Raji (cell line): ENCODE results near the gene ARMC6.

Source experiments
- POLR2A ChIP-seq: IDR thresholded peaks from 2 replicates; pipeline ENCODE4 v1.6.1; 2011; ENCODE audit warnings: low read depth, low read length, control low read depth; ENCODE audit not compliant: insufficient read depth

The ARMC6 gene

DNA sequence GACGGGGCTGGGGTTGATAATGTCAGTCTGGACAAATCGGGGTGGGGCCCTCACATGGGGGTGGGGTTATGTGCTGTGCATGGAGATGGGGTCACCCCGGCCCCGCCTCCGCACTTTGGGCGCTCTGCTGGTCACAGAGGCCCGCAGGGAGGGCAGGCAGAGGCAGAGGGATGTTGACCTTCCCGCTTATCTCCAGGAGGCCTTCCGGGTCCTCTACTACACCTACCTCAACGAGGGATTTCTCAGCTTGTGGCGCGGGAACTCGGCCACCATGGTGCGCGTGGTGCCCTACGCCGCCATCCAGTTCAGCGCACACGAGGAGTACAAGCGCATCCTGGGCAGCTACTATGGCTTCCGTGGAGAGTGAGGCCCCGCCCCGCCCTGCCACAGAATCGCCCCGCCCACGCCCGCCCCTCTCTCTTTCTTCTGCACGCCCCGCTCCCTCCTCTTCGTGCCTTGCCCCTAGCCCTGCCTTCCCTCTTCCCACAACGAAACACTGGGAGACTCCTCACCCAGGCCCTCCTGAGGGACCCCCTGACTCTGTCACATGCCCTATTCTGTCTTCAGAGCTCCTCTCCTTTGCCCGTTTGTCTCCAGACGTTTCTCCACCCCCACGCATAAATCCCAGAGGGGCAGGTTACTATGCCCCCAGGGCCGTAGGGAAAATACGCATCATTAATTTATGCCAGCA is 72.1 kb downstream of the ARMC6 start:
- no peak for TF ChIP-seq POLR2A

- no peak for TF ChIP-seq POLR2A
These were observed 72.7 kb downstream of the ARMC6 start for GRCh38 chr19:19106056-19106551.

- TF ChIP-seq POLR2A = no peak
These were observed 74.3 kb downstream of the ARMC6 start for GRCh38 chr19:19107654-19108053.
